A549 (cell line): Measurements from ENCODE around the gene SND1. TPM values are rescaled to one million over a fixed set of nuclear protein-coding genes. Genes with fewer than 3 reads are reported as not detected.
A peak's percentile ranks its signal among the peaks of the same experiment; 100 is the strongest.

Source experiments
- ATAC-seq, 2 experiments: fragments of 200-7000 bp in 1 of 2; fragments of >200 bp in 1 of 2; cut with Nextera tagmentation in 1 of 2; cut with Tn5 transposase in 1 of 2; 3 replicates each; pipeline versions ENCODE4 v1.8.0 to v1.9.1; 2018 to 2020; ENCODE audit warnings: mild to moderate bottlenecking in 1 of 2, moderate library complexity in 1 of 2
- CTCF ChIA-PET: fragments of 300-600 bp; sonication (Branson Sonifier 250); formaldehyde crosslinking; extraction: SDS; loops from one replicate; lab custom pipeline; 2021; ENCODE audit warnings: antibody characterized with exemption, inconsistent platforms; lab: Yijun Ruan, JAX
- POLR2A ChIA-PET: fragments of 350-600 bp; formaldehyde crosslinking; extraction: SDS; loops from one replicate; lab custom pipeline; 2021; ENCODE audit warnings: antibody characterized with exemption, inconsistent platforms; lab: Yijun Ruan, JAX
- DNase-seq, 2 experiments: peaks; one replicate each; pipeline versions ENCODE4 v3.0.0 to v3.0.0-alpha.2; 2011 to 2016; ENCODE audit warnings: low read depth in 1 of 2, low spot score in 1 of 2
- FAIRE-seq: peaks from 2 replicates; lab custom pipeline; 2011; peaks lifted over from hg19 to GRCh38; lab: Jason Lieb, UNC
- H3K27ac ChIP-seq, 2 experiments: fragments of >200 bp; sonication (Bioruptor Twin); formaldehyde crosslinking; 3 replicates each; pipeline ENCODE4 v1.5.1; 2016 to 2017
- H3K4me1 ChIP-seq: fragments of >200 bp; sonication (Bioruptor Twin); formaldehyde crosslinking; 3 replicates; pipeline ENCODE4 v1.6.1; 2016
- H3K4me2 ChIP-seq: fragments of >200 bp; sonication (Bioruptor Twin); formaldehyde crosslinking; 3 replicates; pipeline ENCODE4 v1.6.1; 2016
- H3K4me3 ChIP-seq: fragments of >200 bp; sonication (Bioruptor Twin); formaldehyde crosslinking; 3 replicates; pipeline ENCODE4 v1.5.1; 2016
- H3K9me3 ChIP-seq: fragments of >200 bp; sonication (Bioruptor Twin); formaldehyde crosslinking; 3 replicates; pipeline ENCODE4 v1.6.1; 2016
- ATOH8 ChIP-seq: fragments of 250-450 bp; sonication (Bioruptor Pico); IDR thresholded peaks from 2 replicates; pipeline ENCODE4 v1.5.0; 2020; ENCODE audit warnings: low read depth, mild to moderate bottlenecking, moderate library complexity
- BCL3 ChIP-seq: fragments of >200 bp; sonication (Bioruptor Twin); formaldehyde crosslinking; IDR thresholded peaks from 3 replicates; pipeline ENCODE4 v1.6.1; 2016
- BHLHE40 ChIP-seq: IDR thresholded peaks from 2 replicates; pipeline ENCODE4 v1.6.1; 2012; ENCODE audit warnings: low read depth, low read length, inconsistent platforms
- CBX2 ChIP-seq: fragments of 200-600 bp; sonication (generic); IDR thresholded peaks from 2 replicates; pipeline ENCODE4 v1.6.1; 2016; ENCODE audit warnings: low read depth, mild to moderate bottlenecking, borderline replicate concordance
- CEBPB ChIP-seq, 2 experiments: fragments of >200 bp in 1 of 2; sonication (Bioruptor Twin) in 1 of 2; formaldehyde crosslinking in 1 of 2; IDR thresholded peaks; 2 replicates each; pipeline ENCODE4 v1.6.1; 2012 to 2016
- CHD4 ChIP-seq: fragments of 200-600 bp; sonication (generic); IDR thresholded peaks from 2 replicates; pipeline ENCODE4 v1.6.1; 2016; ENCODE audit warnings: antibody characterized with exemption, mild to moderate bottlenecking, borderline replicate concordance
- EHF ChIP-seq: fragments of 250-450 bp; sonication (Bioruptor Pico); IDR thresholded peaks from 2 replicates; pipeline ENCODE4 v1.5.0; 2020; ENCODE audit warnings: mild to moderate bottlenecking
- FOSL2 ChIP-seq, 2 experiments: fragments of 450-650 bp in 1 of 2; fragments of >200 bp in 1 of 2; sonication (Bioruptor Twin) in 1 of 2; formaldehyde crosslinking; IDR thresholded peaks; 2 replicates each; pipeline versions ENCODE4 v1.5.0 to v1.6.1; 2016 to 2020; ENCODE audit warnings: mild to moderate bottlenecking in 1 of 2, moderate library complexity in 1 of 2
- HDAC2 ChIP-seq: fragments of 200-600 bp; sonication (generic); IDR thresholded peaks from 2 replicates; pipeline ENCODE4 v1.6.1; 2016
- HEYL ChIP-seq: fragments of 250-450 bp; sonication (Bioruptor Pico); IDR thresholded peaks from 2 replicates; pipeline ENCODE4 v1.8.0; 2021; ENCODE audit warnings: mild to moderate bottlenecking, moderate library complexity
- HOXA7 ChIP-seq: fragments of 250-450 bp; sonication (Bioruptor Pico); IDR thresholded peaks from 2 replicates; pipeline ENCODE4 v1.5.0; 2020; ENCODE audit warnings: mild to moderate bottlenecking, moderate library complexity
- HOXB13 ChIP-seq: fragments of 250-450 bp; sonication (Bioruptor Pico); IDR thresholded peaks from 2 replicates; pipeline ENCODE4 v1.5.0; 2020; ENCODE audit warnings: low read depth, mild to moderate bottlenecking, moderate library complexity
- JUNB ChIP-seq: fragments of >200 bp; sonication (Bioruptor Twin); formaldehyde crosslinking; IDR thresholded peaks from 2 replicates; pipeline ENCODE4 v1.6.1; 2016
- MAX ChIP-seq: IDR thresholded peaks from 2 replicates; pipeline ENCODE4 v1.6.1; 2012
- MAZ ChIP-seq: fragments of 150-350 bp; IDR thresholded peaks from 2 replicates; pipeline ENCODE4 v1.6.1; 2014; ENCODE audit warnings: antibody characterized with exemption, low read depth, low read length, borderline replicate concordance
- NFE2L2 ChIP-seq: fragments of 150-350 bp; conservative IDR thresholded peaks from 2 replicates; pipeline ENCODE4 v1.6.1; 2014; ENCODE audit warnings: low read length
- NPAS2 ChIP-seq: fragments of 250-450 bp; sonication (Bioruptor Pico); IDR thresholded peaks from 2 replicates; pipeline ENCODE4 v1.8.0; 2022; ENCODE audit warnings: mild to moderate bottlenecking, moderate library complexity, borderline replicate concordance
- NR3C1 ChIP-seq: fragments of >200 bp; sonication (Bioruptor Twin); formaldehyde crosslinking; IDR thresholded peaks from 3 replicates; pipeline ENCODE4 v1.6.1; 2017
- RAD21 ChIP-seq, 2 experiments: fragments of >200 bp in 1 of 2; sonication (Bioruptor Twin) in 1 of 2; formaldehyde crosslinking in 1 of 2; IDR thresholded peaks in 1 of 2; conservative IDR thresholded peaks in 1 of 2; 2 replicates in 1 of 2; 3 replicates in 1 of 2; pipeline ENCODE4 v1.6.1; 2012 to 2018; ENCODE audit warnings: inconsistent platforms in 1 of 2
- RNF2 ChIP-seq: fragments of 200-600 bp; sonication (generic); IDR thresholded peaks from 2 replicates; pipeline ENCODE4 v1.6.1; 2016; ENCODE audit warnings: low read depth, mild to moderate bottlenecking, antibody characterized with exemption, moderate library complexity, borderline replicate concordance
- TP53 ChIP-seq: fragments of 250-450 bp; sonication (Bioruptor Pico); IDR thresholded peaks from 2 replicates; pipeline ENCODE4 v1.5.0; 2021; ENCODE audit warnings: mild to moderate bottlenecking, moderate library complexity
- ZFP36 ChIP-seq: fragments of 450-650 bp; IDR thresholded peaks from 2 replicates; pipeline ENCODE4 v1.6.1; 2014; ENCODE audit warnings: borderline replicate concordance; ENCODE audit not compliant: partially characterized antibody
- ZNF302 ChIP-seq: fragments of 250-450 bp; sonication (Bioruptor Pico); IDR thresholded peaks from 2 replicates; pipeline ENCODE4 v1.9.0; 2021; ENCODE audit warnings: inconsistent platforms, mild to moderate bottlenecking, moderate library complexity
- WGBS: methylation state at CpG from one replicate; pipeline ENCODE4 v1.1.6; 2017; ENCODE audit errors: missing lambda C conversion rate; 5-methylcytosine and 5-hydroxymethylcytosine counted together
- polyA plus RNA-seq, 4 experiments: library from polyadenylated mRNA; depleted of rRNA in 3 of 4; stranded (reverse); fragments of >200 nt; fragmentation: RNase III in 1 of 4; extraction: RNeasy Plus Mini Kit Qiagen cat#74134 plus additional on column Dnase treatment in 1 of 4; gene quantifications; 2 replicates in 3 of 4; 3 replicates in 1 of 4; pipeline ENCODE4 v1.2.3, GENCODE V29; 2011 to 2017
- TF ChIP-seq, protein P1 (sequence below): fragments of 200-600 bp; sonication (generic); IDR thresholded peaks from 2 replicates; pipeline ENCODE4 v1.6.1; 2016; ENCODE audit warnings: antibody characterized with exemption, mild to moderate bottlenecking, moderate library complexity
- TF ChIP-seq, protein P2 (sequence below): fragments of >200 bp; sonication (Bioruptor Twin); formaldehyde crosslinking; IDR thresholded peaks from 2 replicates; pipeline ENCODE4 v1.6.1; 2016

The SND1 gene
- polyA plus RNA-seq, 2 of the 4 experiments (the other 2 are of a cell fraction) = 102 to 138 TPM

- Histone ChIP-seq H3K9me3 (no peaks in the 10 kb centered on the region), H3K4me2 (peak overlapping the region; percentile 3; the same call in 1 of the 3 replicates), H3K27ac (no peak overlapping the region), H3K4me1 (peaks cover 52% of the 10 kb centered on the region), H3K4me3 (no peak overlapping the region)
- CTCF ChIA-PET = interaction anchor here (0.8 to 2.4 kb wide), 2 partner anchors 14 to 184 kb away, joined by 3 to 7 read pairs; no protein-coding TSS in a partner anchor
- DNase-seq (no peak), FAIRE-seq (no peak), ATAC-seq (peak in 1 of 2 experiments; percentile 26; a peak in 2 of 6 replicates)
- no peak for TF ChIP-seq CHD4
- TF ChIP-seq HOXB13 (CRISPR knock-in tag) = no peak
- no peak for TF ChIP-seq HDAC2
- TF ChIP-seq EHF (CRISPR knock-in tag) = no peak
- no peak for TF ChIP-seq MAX
- no peak for TF ChIP-seq NPAS2 (CRISPR knock-in tag)
- no peak for TF ChIP-seq HOXA7 (CRISPR knock-in tag)
- TF ChIP-seq ZFP36 = no peak
- TF ChIP-seq JUNB = no peak
- TF ChIP-seq HEYL (CRISPR knock-in tag) = no peak
- no peak for TF ChIP-seq CEBPB (IDR thresholded peaks at IDR 0.05)
- no peak for TF ChIP-seq ZNF302 (CRISPR knock-in tag)
- TF ChIP-seq, protein P1, sequence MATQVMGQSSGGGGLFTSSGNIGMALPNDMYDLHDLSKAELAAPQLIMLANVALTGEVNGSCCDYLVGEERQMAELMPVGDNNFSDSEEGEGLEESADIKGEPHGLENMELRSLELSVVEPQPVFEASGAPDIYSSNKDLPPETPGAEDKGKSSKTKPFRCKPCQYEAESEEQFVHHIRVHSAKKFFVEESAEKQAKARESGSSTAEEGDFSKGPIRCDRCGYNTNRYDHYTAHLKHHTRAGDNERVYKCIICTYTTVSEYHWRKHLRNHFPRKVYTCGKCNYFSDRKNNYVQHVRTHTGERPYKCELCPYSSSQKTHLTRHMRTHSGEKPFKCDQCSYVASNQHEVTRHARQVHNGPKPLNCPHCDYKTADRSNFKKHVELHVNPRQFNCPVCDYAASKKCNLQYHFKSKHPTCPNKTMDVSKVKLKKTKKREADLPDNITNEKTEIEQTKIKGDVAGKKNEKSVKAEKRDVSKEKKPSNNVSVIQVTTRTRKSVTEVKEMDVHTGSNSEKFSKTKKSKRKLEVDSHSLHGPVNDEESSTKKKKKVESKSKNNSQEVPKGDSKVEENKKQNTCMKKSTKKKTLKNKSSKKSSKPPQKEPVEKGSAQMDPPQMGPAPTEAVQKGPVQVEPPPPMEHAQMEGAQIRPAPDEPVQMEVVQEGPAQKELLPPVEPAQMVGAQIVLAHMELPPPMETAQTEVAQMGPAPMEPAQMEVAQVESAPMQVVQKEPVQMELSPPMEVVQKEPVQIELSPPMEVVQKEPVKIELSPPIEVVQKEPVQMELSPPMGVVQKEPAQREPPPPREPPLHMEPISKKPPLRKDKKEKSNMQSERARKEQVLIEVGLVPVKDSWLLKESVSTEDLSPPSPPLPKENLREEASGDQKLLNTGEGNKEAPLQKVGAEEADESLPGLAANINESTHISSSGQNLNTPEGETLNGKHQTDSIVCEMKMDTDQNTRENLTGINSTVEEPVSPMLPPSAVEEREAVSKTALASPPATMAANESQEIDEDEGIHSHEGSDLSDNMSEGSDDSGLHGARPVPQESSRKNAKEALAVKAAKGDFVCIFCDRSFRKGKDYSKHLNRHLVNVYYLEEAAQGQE = no peak
- TF ChIP-seq FOSL2 (IDR thresholded peaks at IDR 0.05) = no peak
- no peak for TF ChIP-seq FOSL2 (CRISPR knock-in tag; IDR thresholded peaks at IDR 0.05)
- no peak for TF ChIP-seq NR3C1
- no peak for TF ChIP-seq TP53 (CRISPR knock-in tag)
- no peak for TF ChIP-seq MAZ
- TF ChIP-seq, protein P2, sequence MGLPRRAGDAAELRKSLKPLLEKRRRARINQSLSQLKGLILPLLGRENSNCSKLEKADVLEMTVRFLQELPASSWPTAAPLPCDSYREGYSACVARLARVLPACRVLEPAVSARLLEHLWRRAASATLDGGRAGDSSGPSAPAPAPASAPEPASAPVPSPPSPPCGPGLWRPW = no peak
- WGBS = 54% methylated on average over 6 of the region's 6 CpGs
- POLR2A ChIA-PET = no interaction called here
Observed at GRCh38 chr7:128025380-128025779, 373.4 kb downstream of the SND1 start.

DNA sequence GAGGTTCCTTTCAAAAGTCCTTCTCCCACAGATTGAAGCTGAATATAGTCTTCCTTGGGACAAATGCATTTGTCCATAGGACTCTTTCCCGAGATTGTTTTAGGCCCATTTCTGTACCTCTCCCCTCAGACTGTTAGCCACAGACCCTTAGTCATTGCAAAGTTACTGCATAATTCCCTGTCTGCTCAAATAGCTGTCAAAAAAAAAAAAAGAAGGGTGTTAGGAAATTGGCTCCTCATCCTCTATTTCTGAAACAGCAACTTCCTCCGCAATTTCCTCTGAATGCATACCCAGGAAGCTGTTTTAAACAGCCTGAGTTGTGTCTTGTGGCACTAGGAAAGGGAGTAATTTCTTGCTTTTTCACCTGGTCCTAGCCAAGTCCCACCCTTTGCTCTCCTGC, 373.8 kb downstream of the SND1 start:
- H3K4me2 ChIP-seq = no peak overlapping the region
- peaks cover 50% of the 10 kb centered on the region for H3K4me1 ChIP-seq
- no peak overlapping the region for H3K27ac ChIP-seq
- CTCF ChIA-PET = interaction anchor here (0.8 to 2.4 kb wide), 2 partner anchors 14 to 184 kb away, joined by 3 to 7 read pairs; no protein-coding TSS in a partner anchor
- TF ChIP-seq BHLHE40 = no peak
- no peak for TF ChIP-seq CBX2
- no peak for TF ChIP-seq RAD21 (conservative IDR thresholded peaks at IDR 0.05 in 1 of 2, IDR thresholded peaks at IDR 0.05 in 1 of 2)
- TF ChIP-seq BCL3 = no peak
- no peak for TF ChIP-seq ATOH8 (CRISPR knock-in tag)
- no peak for TF ChIP-seq NFE2L2
- TF ChIP-seq RNF2 = no peak
- 85% methylated on average over 2 of the region's 2 CpGs for WGBS
- ATAC-seq (no peak), DNase-seq (no peak), FAIRE-seq (no peak)
- H3K9me3 ChIP-seq = no peaks in the 10 kb centered on the region
- H3K4me3 ChIP-seq = no peak overlapping the region
- POLR2A ChIA-PET = no interaction called here
